D721Med (cell line): ENCODE data around the gene ZP3.

Experiments
- DNase-seq: peaks from one replicate; pipeline ENCODE4 v3.0.0; 2011; ENCODE audit warnings: low spot score; ENCODE audit not compliant: insufficient read length
- FAIRE-seq: peaks from 2 replicates; lab custom pipeline; 2011; peaks lifted over from hg19 to GRCh38; lab: Jason Lieb, UNC
- TF ChIP-seq, protein P1 (sequence below): IDR thresholded peaks from 2 replicates; pipeline ENCODE4 v1.5.1; 2012; ENCODE audit warnings: mild to moderate bottlenecking, control low read depth; ENCODE audit not compliant: insufficient read depth; ENCODE audit errors: missing control alignments

ZP3 gene

DNA sequence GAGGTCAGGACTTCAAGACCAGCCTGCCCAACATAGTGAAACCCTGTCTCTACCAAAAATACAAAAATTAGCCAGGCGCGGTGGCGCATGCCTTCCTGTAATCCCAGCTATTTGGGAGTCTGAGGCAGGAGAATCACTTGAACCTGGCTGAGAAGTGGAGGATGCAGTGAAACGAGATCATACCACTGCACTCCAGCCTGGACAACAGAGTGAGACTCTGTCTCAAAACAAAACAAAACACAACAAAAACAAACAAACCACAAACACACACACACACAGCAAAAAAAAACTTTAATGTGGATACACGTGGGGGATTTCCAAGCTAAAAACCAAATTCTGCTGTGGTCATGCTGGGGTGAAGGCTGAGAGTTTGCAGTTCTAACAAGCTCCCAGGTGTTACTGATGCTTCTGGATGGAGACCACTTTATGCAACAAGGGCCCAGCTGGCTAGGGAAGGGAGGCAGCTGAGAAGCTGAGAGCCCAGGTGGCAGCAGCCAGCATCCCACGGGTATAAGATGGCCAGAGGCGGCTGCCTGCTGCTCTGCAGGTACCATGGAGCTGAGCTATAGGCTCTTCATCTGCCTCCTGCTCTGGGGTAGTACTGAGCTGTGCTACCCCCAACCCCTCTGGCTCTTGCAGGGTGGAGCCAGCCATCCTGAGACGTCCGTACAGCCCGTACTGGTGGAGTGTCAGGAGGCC is at the start of gene ZP3:
ZP3 (plus strand) TSS at position 538 of the 699 bp plus-strand sequence; CDS start at position 553, 15 bp downstream.
- no peak for DNase-seq
- TF ChIP-seq, protein P1, sequence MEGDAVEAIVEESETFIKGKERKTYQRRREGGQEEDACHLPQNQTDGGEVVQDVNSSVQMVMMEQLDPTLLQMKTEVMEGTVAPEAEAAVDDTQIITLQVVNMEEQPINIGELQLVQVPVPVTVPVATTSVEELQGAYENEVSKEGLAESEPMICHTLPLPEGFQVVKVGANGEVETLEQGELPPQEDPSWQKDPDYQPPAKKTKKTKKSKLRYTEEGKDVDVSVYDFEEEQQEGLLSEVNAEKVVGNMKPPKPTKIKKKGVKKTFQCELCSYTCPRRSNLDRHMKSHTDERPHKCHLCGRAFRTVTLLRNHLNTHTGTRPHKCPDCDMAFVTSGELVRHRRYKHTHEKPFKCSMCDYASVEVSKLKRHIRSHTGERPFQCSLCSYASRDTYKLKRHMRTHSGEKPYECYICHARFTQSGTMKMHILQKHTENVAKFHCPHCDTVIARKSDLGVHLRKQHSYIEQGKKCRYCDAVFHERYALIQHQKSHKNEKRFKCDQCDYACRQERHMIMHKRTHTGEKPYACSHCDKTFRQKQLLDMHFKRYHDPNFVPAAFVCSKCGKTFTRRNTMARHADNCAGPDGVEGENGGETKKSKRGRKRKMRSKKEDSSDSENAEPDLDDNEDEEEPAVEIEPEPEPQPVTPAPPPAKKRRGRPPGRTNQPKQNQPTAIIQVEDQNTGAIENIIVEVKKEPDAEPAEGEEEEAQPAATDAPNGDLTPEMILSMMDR, result no peak
- no peak for FAIRE-seq

DNA sequence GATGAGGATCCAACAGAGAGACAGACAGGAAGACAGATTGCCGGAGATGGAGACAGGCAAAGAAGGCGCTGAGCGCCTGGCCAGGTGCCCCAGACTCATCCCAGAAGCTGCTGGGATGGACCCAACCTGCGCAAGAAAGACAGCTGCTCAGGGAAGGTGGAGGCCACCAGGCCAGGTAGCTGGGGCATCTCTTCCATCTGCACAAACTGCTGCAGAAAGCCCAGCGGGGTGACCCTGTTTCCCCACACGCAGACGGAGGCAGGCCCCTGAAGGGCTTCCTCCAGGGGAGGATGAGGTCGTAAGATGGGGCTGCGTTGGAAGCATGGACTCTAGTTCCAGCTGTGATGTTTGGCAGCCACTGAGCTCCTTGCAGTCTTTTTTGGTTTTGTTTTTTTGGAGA is 49.5 kb upstream of the ZP3 start:
- no peak for DNase-seq
- TF ChIP-seq, protein P1, result no peak
- FAIRE-seq, result no peak

DNA sequence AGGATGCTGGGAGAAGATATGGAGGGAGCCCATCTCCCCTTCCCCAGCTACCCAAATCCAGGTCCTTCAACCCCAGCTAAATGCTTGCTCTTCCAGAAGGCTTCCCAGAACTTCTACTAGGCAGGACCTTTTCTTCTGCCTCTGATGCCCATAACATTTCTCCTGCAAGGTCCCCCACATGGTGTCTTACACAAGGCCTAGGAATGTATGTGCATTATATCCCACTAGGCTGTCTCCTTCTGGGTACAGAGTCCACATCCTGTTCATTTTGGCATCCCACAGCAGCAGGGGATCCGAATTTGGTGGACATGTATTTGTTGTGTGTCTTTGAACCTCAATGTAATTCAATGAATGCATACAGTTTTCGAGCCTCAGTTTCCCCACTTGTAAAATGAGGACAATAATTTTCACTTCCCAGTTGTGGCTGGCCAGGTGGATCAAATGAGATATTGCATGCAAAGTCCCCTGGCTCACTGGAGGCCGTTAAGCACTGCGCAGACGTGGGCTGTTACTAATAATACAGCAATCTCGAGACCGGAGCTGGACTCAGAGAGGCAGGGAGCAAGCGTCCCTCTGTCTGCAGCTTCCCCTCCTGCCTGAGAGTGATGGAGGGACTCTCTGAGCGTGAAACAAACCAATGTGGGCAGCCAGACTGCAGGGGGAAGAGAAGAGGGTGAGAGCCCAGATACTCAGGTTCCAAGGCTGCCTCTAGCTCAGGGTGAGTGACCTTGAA is 47.4 kb upstream of the ZP3 start:
- TF ChIP-seq, protein P1, result no peak
- no peak for DNase-seq
- no peak for FAIRE-seq

DNA sequence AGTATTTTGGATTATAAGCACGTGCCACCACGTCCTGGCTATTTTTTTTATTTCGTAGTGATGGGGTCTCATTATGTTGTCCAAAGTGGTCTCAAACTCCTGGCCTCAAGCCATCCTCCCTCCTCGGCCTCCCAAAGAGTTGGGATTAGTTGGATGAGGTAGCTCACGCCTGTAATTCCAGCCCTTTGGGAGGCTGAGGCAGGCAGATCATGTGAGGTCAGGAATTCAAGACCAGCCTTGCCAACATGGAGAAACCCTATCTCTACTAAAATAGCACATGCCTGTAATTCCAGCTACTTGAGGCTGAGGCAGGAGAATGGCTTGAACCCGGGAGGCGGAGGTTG is 44.2 kb upstream of the ZP3 start:
- DNase-seq (no peak), FAIRE-seq (no peak)
- TF ChIP-seq, protein P1, result no peak

DNA sequence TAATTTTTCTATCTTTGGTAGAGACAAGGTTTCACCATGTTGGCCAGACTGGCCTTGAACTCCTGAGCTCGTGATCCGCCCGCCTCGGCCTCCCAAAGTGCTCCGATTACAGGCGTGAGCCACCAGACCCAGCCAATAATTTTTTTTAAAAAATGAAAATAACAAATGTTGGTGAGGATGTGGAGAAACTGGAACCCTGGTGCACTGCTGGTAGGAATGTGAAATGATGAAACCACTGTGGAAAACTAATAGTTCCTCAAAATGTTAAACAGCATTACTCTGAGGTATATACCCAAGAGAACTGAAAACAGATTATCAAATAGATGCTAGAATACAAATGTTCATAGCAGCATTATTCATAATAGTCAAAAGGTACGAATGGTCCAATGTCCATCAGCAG is 42.9 kb upstream of the ZP3 start:
- TF ChIP-seq, protein P1, result no peak
- FAIRE-seq, result no peak
- no peak for DNase-seq

DNA sequence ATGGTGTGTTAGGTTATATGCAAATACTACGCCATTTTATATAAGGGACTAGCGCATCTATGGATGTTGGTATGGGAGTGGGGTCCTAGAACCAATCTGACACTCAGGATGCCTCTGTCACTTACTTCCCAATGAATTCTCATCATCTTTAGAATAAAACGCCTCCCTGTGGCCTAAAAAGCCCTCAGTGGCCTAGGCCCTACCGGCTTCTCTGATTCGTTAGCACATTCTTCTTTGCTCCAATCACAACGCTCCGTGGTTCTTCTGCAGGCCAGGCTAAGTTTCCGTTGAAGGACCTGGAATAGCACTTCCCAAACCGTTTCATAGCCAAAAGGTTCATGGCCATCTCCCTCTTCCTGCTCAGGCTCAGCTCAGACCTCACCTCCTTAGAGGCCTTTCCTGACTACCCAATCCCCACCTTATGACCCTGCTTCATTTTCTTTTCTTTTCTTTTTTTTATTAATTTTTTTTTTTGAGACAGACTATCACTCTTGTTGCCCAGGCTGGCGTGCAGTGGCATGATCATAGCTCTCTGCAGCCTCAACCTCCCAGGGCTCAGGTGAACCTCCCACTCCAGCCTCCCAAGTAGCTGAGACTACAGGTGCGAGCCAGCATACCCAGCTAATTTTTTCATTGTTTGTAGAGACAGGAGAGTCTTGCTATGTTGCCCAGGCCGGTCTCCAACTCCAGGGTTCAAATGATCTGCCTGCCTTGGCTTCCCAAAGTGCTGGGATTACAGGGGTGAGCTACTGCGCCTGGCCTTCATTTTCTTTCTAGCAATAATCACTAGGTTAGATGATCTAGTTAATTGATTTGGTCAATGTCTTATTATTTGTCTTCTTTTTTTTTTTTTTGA is 41.4 kb upstream of the ZP3 start:
- FAIRE-seq (no peak), DNase-seq (no peak)
- TF ChIP-seq, protein P1, result no peak
